ENCODE results near the gene PRPF31. TPM values are rescaled to one million over a fixed set of nuclear protein-coding genes. Genes with fewer than 3 reads are reported as not detected.

Gene PRPF31
- polyA plus RNA-seq, 1 donor = 48.6 TPM

GRCh38 chr19:54152878-54153524 lies 37.4 kb downstream of the PRPF31 start:
- DNase-seq = no peak
- no CpG with 5 or more reads among the region's 25 CpGs for WGBS (ENCODE audit: insufficient coverage, low lambda C conversion rate)
- no peaks in the 10 kb centered on the region for H3K9me3 ChIP-seq (ENCODE audit: control insufficient read depth, low read depth, low read length)
- H3K27me3 ChIP-seq (ENCODE audit: control insufficient read depth, insufficient read depth, low read length) = no peaks in the 10 kb centered on the region
- H3K36me3 ChIP-seq (ENCODE audit: control insufficient read depth, insufficient read depth, low read length) = peaks cover 92% of the 10 kb centered on the region
- H3K4me3 ChIP-seq (ENCODE audit: low read length) = no peak overlapping the region
- no peak overlapping the region for H3K27ac ChIP-seq (ENCODE audit: low read length)
- no peaks in the 10 kb centered on the region for H3K4me1 ChIP-seq (ENCODE audit: control insufficient read depth, insufficient read depth, low read length)

- no peak overlapping the region for H3K27ac ChIP-seq (ENCODE audit: low read length)
- H3K36me3 ChIP-seq (ENCODE audit: control insufficient read depth, insufficient read depth, low read length) = peaks cover 88% of the 10 kb centered on the region
- H3K27me3 ChIP-seq (ENCODE audit: control insufficient read depth, insufficient read depth, low read length) = no peaks in the 10 kb centered on the region
- H3K4me1 ChIP-seq (ENCODE audit: control insufficient read depth, insufficient read depth, low read length) = peaks cover 5% of the 10 kb centered on the region
- H3K9me3 ChIP-seq (ENCODE audit: control insufficient read depth, low read depth, low read length) = no peaks in the 10 kb centered on the region
- no CpG with 5 or more reads among the region's 10 CpGs for WGBS (ENCODE audit: insufficient coverage, low lambda C conversion rate)
- H3K4me3 ChIP-seq (ENCODE audit: low read length) = no peak overlapping the region
- DNase-seq = no peak
These were observed 38.3 kb downstream of the PRPF31 start for GRCh38 chr19:54153731-54154326.

GRCh38 chr19:54154603-54155345 lies 39.2 kb downstream of the PRPF31 start:
- Histone ChIP-seq H3K4me1 (ENCODE audit: control insufficient read depth, insufficient read depth, low read length) (peaks cover 5% of the 10 kb centered on the region), H3K36me3 (ENCODE audit: control insufficient read depth, insufficient read depth, low read length) (peaks cover 79% of the 10 kb centered on the region), H3K9me3 (ENCODE audit: control insufficient read depth, low read depth, low read length) (no peaks in the 10 kb centered on the region), H3K4me3 (ENCODE audit: low read length) (no peak overlapping the region), H3K27ac (ENCODE audit: low read length) (no peak overlapping the region), H3K27me3 (ENCODE audit: control insufficient read depth, insufficient read depth, low read length) (no peaks in the 10 kb centered on the region)
- WGBS (ENCODE audit: insufficient coverage, low lambda C conversion rate) = no CpG with 5 or more reads among the region's 18 CpGs
- DNase-seq = no peak

GRCh38 chr19:54155694-54156093 lies 40.1 kb downstream of the PRPF31 start:
- H3K27me3 ChIP-seq (ENCODE audit: control insufficient read depth, insufficient read depth, low read length) = no peaks in the 10 kb centered on the region
- no peaks in the 10 kb centered on the region for H3K9me3 ChIP-seq (ENCODE audit: control insufficient read depth, low read depth, low read length)
- no peak overlapping the region for H3K27ac ChIP-seq (ENCODE audit: low read length)
- peaks cover 12% of the 10 kb centered on the region for H3K4me1 ChIP-seq (ENCODE audit: control insufficient read depth, insufficient read depth, low read length)
- no CpG with 5 or more reads among the region's 19 CpGs for WGBS (ENCODE audit: insufficient coverage, low lambda C conversion rate)
- H3K4me3 ChIP-seq (ENCODE audit: low read length) = no peak overlapping the region
- H3K36me3 ChIP-seq (ENCODE audit: control insufficient read depth, insufficient read depth, low read length) = peaks cover 72% of the 10 kb centered on the region
- DNase-seq = no peak

- H3K9me3 ChIP-seq (ENCODE audit: control insufficient read depth, low read depth, low read length) = no peaks in the 10 kb centered on the region
- peaks cover 65% of the 10 kb centered on the region for H3K36me3 ChIP-seq (ENCODE audit: control insufficient read depth, insufficient read depth, low read length)
- peaks cover 16% of the 10 kb centered on the region for H3K4me1 ChIP-seq (ENCODE audit: control insufficient read depth, insufficient read depth, low read length)
- no peaks in the 10 kb centered on the region for H3K27me3 ChIP-seq (ENCODE audit: control insufficient read depth, insufficient read depth, low read length)
- no CpG with 5 or more reads among the region's 11 CpGs for WGBS (ENCODE audit: insufficient coverage, low lambda C conversion rate)
- no peak overlapping the region for H3K4me3 ChIP-seq (ENCODE audit: low read length)
- no peak for DNase-seq
- H3K27ac ChIP-seq (ENCODE audit: low read length) = no peak overlapping the region
These were observed 40.9 kb downstream of the PRPF31 start for GRCh38 chr19:54156490-54156889.

GRCh38 chr19:54156953-54157352 lies 41.4 kb downstream of the PRPF31 start:
- Histone ChIP-seq H3K9me3 (ENCODE audit: control insufficient read depth, low read depth, low read length) (no peaks in the 10 kb centered on the region), H3K27me3 (ENCODE audit: control insufficient read depth, insufficient read depth, low read length) (no peaks in the 10 kb centered on the region), H3K27ac (ENCODE audit: low read length) (no peak overlapping the region), H3K36me3 (ENCODE audit: control insufficient read depth, insufficient read depth, low read length) (peaks cover 60% of the 10 kb centered on the region), H3K4me3 (ENCODE audit: low read length) (no peak overlapping the region), H3K4me1 (ENCODE audit: control insufficient read depth, insufficient read depth, low read length) (peaks cover 20% of the 10 kb centered on the region)
- DNase-seq = no peak
- no CpG with 5 or more reads among the region's 3 CpGs for WGBS (ENCODE audit: insufficient coverage, low lambda C conversion rate)

GRCh38 chr19:54158812-54159351 lies 43.3 kb downstream of the PRPF31 start:
- peaks cover 29% of the 10 kb centered on the region for H3K4me1 ChIP-seq (ENCODE audit: control insufficient read depth, insufficient read depth, low read length)
- H3K9me3 ChIP-seq (ENCODE audit: control insufficient read depth, low read depth, low read length) = no peaks in the 10 kb centered on the region
- H3K36me3 ChIP-seq (ENCODE audit: control insufficient read depth, insufficient read depth, low read length) = peaks cover 41% of the 10 kb centered on the region
- H3K27me3 ChIP-seq (ENCODE audit: control insufficient read depth, insufficient read depth, low read length) = no peaks in the 10 kb centered on the region
- no peak for DNase-seq
- H3K27ac ChIP-seq (ENCODE audit: low read length) = peak overlapping the region; percentile 88
- peak overlapping the region; percentile 70 for H3K4me3 ChIP-seq (ENCODE audit: low read length)
- no CpG with 5 or more reads among the region's 19 CpGs for WGBS (ENCODE audit: insufficient coverage, low lambda C conversion rate)

- DNase-seq = peak; percentile 100
- Histone ChIP-seq H3K4me1 (ENCODE audit: control insufficient read depth, insufficient read depth, low read length) (peaks cover 33% of the 10 kb centered on the region), H3K9me3 (ENCODE audit: control insufficient read depth, low read depth, low read length) (no peaks in the 10 kb centered on the region), H3K36me3 (ENCODE audit: control insufficient read depth, insufficient read depth, low read length) (peaks cover 36% of the 10 kb centered on the region), H3K4me3 (ENCODE audit: low read length) (peak within 1 kb of the TSS; percentile 70), H3K27me3 (ENCODE audit: control insufficient read depth, insufficient read depth, low read length) (no peaks in the 10 kb centered on the region), H3K27ac (ENCODE audit: low read length) (peak within 1 kb of the TSS; percentile 88)
- no CpG with 5 or more reads among the region's 72 CpGs for WGBS (ENCODE audit: insufficient coverage, low lambda C conversion rate)
These were observed 44.0 kb downstream of the PRPF31 start, which contains the start of gene LENG1 for GRCh38 chr19:54159352-54160181. Gene LENG1, minus strand, starts transcription at chr19:54159721. Its CDS starts 26 bp downstream, at chr19:54159695.

- DNase-seq = no peak
- H3K4me1 ChIP-seq (ENCODE audit: control insufficient read depth, insufficient read depth, low read length) = peaks cover 34% of the 10 kb centered on the region
- H3K27me3 ChIP-seq (ENCODE audit: control insufficient read depth, insufficient read depth, low read length) = no peaks in the 10 kb centered on the region
- peak overlapping the region; percentile 47 for H3K4me3 ChIP-seq (ENCODE audit: low read length)
- H3K9me3 ChIP-seq (ENCODE audit: control insufficient read depth, low read depth, low read length) = peaks cover 3% of the 10 kb centered on the region
- WGBS (ENCODE audit: insufficient coverage, low lambda C conversion rate) = no CpG with 5 or more reads among the region's 28 CpGs
- peak overlapping the region; percentile 72 for H3K27ac ChIP-seq (ENCODE audit: low read length)
- peaks cover 28% of the 10 kb centered on the region for H3K36me3 ChIP-seq (ENCODE audit: control insufficient read depth, insufficient read depth, low read length)
These were observed 44.7 kb downstream of the PRPF31 start for GRCh38 chr19:54160182-54160811.

Data from large intestine (tissue), 3 donors.